Stimulated activated naive B cell treated with anti-CD40 and anti-IgM and Interleukin-4, amounts not matched to agents 10 μg/mL and 1 μg/mL and 100 μg/mL, for 72 hours (primary cell): ENCODE results near the gene TXNDC11.

Experiments
- ATAC-seq, 2 donors: fragments of 150-1000 bp; cut with Tn5 transposase; replicated peaks; 2 replicates each; pipeline ENCODE4 v1.10.0; 2021; ENCODE audit warnings: moderate library complexity in 1 of 2
- DNase-seq: peaks from one replicate; pipeline ENCODE4 v3.0.0; 2021
- H3K27ac Mint-ChIP-seq: one replicate; pipeline ENCODE4 v1.8.0; 2022; ENCODE audit warnings: mild to moderate bottlenecking, mixed read lengths
- H3K27me3 Mint-ChIP-seq, 2 donors: one replicate each; pipeline ENCODE4 v1.8.0; 2022; ENCODE audit warnings: mixed read lengths in 2 of 2
- H3K36me3 Mint-ChIP-seq, 2 donors: one replicate each; pipeline ENCODE4 v1.8.0; 2022; ENCODE audit warnings: mixed read lengths in 2 of 2, mild to moderate bottlenecking in 1 of 2
- H3K4me1 Mint-ChIP-seq, 2 donors: one replicate each; pipeline ENCODE4 v1.8.0; 2022; ENCODE audit warnings: mixed read lengths in 2 of 2, mild to moderate bottlenecking in 1 of 2
- H3K4me3 Mint-ChIP-seq, 2 donors: one replicate each; pipeline ENCODE4 v1.8.0; 2022; ENCODE audit warnings: mild to moderate bottlenecking in 2 of 2, mixed read lengths in 2 of 2, moderate library complexity in 1 of 2
- H3K9me3 Mint-ChIP-seq, 2 donors: one replicate each; pipeline ENCODE4 v1.8.0; 2022; ENCODE audit warnings: mixed read lengths in 2 of 2, mild to moderate bottlenecking in 1 of 2

The TXNDC11 gene

DNA sequence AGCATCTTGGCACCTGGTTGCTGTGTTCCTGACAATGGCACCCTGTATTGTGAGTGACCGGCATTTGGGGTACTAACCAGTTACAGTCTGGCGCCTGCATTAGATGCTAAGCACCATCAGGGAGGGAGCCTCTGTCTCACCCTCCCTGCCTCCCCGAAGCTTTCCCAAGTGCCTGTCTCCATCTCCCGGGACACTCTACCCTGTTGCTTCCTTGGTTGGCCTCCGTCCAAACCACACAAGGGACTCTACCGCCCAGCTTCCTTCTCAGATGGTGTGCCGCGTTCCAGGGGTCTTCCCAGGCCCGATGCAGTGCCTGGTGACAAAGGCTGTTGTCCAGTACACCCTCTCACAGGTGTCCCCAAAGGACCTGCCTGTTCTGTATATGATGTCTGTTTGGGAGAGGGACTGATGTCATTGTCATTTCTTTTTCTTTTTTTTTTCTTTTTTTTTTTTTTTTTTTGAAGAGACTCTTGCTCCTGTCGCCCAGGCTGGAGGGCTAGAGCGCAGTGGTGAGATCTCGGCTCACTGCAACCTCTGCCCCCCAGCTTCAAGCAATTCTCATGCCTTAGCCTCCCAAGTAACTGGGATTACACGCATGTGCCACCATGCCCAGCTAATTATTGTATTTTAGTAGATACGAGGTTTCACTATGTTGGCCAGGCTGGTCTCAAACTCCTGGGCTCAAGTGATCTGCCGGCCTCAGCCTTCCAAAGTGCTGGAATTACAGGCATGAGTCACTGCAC lies 67.7 kb downstream of the TXNDC11 start:
- Mint-ChIP-seq H3K27ac (peak overlapping the region; percentile 85), H3K36me3 (peaks cover 34 to 56% of the 10 kb centered on the region in 2 donors), H3K27me3 (no peaks in the 10 kb centered on the region), H3K9me3 (no peaks in the 10 kb centered on the region), H3K4me3 (no peak overlapping the region), H3K4me1 (peaks cover 85 to 97% of the 10 kb centered on the region in 2 donors)
- ATAC-seq (no peak), DNase-seq (no peak)

DNA sequence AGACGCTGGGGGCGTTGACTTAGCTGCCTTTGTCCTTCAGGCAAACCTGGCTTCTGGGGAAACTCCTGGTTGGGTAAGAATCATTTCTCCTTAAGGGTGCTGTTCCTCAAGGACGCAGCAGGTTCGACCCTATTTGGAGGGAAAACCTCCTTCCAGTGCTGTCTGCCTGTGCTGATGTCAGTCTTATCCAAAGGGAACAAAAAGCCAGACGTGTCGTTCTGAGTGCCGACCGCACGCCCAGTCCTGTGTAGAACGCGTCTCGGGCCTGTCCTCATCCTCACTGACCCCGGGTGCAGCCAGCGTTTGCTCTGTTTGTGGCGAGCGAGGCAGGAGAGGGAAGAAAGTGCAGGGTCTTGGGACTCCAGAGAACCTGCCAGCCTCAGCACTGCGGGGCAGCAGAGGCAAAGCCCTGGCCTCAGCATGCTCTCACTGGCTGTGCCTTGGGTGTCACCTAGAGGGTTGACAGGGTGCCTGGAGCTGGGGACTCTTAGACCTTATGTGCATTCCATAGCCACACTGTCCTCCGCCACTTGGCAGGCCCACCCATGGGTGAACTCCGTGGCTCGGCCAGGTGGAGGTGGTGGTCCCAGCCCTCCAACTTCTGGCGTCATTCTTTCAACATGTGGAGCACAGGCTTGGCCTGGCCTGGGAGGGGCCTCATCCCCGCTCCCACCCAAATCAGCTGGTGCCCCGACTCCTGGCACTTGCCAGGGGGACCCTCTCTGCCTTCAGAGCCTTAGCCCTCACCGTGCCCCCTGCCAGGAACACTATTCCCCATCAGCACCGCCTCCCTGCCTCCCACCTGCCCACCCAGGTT lies 68.4 kb downstream of the TXNDC11 start:
- Mint-ChIP-seq H3K27me3 (no peaks in the 10 kb centered on the region), H3K4me1 (peaks cover 83 to 97% of the 10 kb centered on the region in 2 donors), H3K27ac (peak overlapping the region; percentile 85), H3K9me3 (no peaks in the 10 kb centered on the region), H3K36me3 (peaks cover 28 to 49% of the 10 kb centered on the region in 2 donors), H3K4me3 (no peak overlapping the region)
- DNase-seq, result no peak
- ATAC-seq, result no peak

DNA sequence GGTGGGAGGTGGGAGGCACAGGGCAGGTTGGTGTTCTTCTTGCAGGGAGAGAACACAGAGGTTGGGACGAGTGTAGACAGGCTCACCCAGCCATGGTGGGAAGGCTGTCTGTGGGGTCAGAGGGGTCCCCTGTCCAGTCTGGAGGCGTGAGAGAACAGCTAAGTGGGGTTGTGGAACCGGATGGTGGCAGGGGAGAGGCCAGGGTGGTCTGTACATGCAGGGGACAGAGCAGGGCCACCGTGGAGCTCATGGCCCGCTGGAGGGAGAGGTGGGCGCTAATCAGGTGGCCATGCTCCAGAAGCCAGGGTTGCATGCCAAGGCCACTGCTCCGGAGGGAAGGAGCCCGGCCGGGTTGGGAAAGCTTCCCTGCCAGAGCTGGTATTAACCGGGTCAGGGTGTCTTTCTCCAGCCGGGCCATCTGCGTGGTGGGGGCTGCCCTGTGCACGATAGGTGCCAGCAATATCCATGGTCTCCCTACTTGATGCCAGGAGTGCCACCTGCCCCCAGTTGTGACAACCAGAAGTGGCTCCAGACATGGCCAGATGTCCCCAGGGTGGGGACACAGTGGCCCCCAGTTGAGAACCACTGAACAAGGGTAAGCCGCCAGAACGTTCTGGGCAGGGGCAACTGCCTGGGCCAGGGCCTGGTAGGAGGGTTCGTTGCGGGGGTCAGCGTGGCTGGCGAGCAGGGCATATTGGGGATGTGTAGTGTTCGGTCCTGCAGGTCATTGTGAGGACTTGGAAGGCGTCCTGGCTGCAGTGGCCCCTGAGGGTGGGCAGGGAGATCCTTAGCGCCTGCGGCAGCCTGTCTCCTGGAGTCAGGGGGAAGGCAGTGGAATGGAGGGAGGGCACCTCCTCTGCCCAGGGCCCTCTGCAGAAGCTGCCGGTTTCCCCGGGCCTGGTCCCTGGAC lies 69.3 kb downstream of the TXNDC11 start:
- DNase-seq (no peak), ATAC-seq (no peak)
- Mint-ChIP-seq H3K9me3 (no peaks in the 10 kb centered on the region), H3K27ac (peak overlapping the region; percentile 96), H3K4me1 (peaks cover 76 to 90% of the 10 kb centered on the region in 2 donors), H3K27me3 (no peaks in the 10 kb centered on the region), H3K4me3 (peak overlapping the region; percentile 78 to 79), H3K36me3 (peaks cover 25 to 42% of the 10 kb centered on the region in 2 donors)

DNA sequence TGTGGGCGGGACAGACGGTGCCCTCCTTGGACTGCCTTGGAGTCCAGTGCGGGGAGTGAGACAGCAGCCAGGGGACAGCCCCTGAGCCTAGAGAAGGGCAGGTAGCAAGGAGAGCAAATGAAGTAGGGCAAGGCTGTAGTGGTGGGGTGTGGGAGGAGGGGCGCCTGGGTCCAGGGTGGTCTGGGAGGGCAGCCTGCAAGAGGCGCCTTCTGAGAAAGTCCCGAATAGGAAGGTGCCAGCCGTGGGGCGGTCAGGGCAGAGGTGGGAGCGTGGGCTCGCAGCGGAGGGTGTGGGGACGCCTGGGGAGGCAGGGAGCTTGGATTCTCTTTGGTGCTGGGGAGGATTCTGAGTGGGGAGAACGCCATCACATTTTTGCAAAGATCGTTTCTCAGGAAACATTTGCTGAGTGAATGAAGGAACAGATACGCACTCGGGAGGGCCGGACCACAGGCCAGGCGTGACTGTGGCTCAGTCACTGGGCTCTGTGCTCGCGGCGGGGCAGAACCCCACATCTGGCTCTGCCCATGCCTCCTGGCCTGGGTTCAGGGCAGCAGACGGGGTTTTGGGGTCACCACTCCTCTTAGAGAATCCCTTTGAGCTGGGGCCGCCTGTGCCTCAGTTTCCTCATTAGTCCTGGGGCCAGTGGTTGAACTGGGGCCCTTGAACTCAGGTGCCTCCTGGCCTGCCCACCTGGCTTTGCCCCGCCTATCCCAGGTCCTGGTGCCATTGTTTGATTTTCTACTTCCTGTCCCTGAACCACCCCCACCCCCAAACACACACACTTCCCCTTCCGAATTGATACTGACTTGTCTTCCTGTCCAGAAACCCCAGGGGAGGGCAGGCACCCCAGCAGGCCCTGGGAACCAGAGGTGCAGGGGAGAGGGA lies 70.2 kb downstream of the TXNDC11 start:
- Mint-ChIP-seq H3K27ac (peak overlapping the region; percentile 96), H3K36me3 (peaks cover 18 to 33% of the 10 kb centered on the region in 2 donors), H3K4me1 (peaks cover 67 to 82% of the 10 kb centered on the region in 2 donors), H3K4me3 (peak overlapping the region; percentile 78 to 79), H3K27me3 (no peaks in the 10 kb centered on the region), H3K9me3 (no peaks in the 10 kb centered on the region)
- peak; percentile 52 for DNase-seq
- peak; percentile 42 to 60 for ATAC-seq

DNA sequence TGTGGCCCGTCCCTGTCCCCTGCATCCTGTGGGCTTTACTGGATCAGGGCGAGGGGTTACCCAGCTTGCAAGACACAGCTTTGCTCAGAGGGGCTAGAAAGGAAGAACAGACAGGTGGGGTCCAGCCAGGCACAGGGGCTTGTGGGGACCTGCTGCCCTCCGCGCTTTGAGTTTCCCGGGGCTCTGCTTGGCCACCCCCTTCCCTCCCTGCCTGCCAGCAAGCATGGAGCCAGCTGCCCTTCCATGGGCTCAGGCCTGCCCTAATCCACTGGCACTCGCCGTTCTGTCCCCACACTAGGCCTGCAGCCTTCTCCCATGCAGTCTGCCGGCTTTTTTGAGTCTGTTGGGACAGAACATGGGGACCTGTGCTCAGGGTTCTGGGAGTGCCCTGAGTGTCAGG lies 71.0 kb downstream of the TXNDC11 start:
- no peaks in the 10 kb centered on the region for H3K9me3 Mint-ChIP-seq
- H3K4me1 Mint-ChIP-seq, result peaks cover 62 to 79% of the 10 kb centered on the region in 2 donors
- H3K36me3 Mint-ChIP-seq, result peaks cover 13 to 25% of the 10 kb centered on the region in 2 donors
- peak overlapping the region; percentile 78 to 79 for H3K4me3 Mint-ChIP-seq
- peak overlapping the region; percentile 96 for H3K27ac Mint-ChIP-seq
- DNase-seq (no peak), ATAC-seq (no peak)
- no peaks in the 10 kb centered on the region for H3K27me3 Mint-ChIP-seq

DNA sequence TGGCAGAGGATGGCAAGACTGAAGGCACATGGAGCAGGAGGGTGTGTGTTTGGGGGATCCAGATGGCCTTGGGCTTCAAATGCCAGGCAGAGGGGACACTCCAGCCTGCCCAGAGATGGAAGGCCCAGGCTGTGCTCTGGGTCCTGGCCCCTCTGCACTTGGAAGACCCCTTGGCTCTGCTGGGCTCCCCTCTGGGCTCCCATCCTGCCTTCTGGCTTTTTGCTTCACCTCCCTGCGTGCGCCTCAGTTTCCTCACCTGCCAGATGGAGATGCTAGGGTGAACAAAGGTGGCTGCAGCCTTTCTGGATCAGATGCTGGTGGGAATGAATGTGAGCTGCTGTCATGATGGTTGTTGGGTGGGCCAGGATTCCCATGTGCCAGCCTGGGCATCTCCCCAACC lies 71.4 kb downstream of the TXNDC11 start:
- Mint-ChIP-seq H3K4me3 (peak overlapping the region; percentile 78 to 83), H3K4me1 (peaks cover 61 to 79% of the 10 kb centered on the region in 2 donors)

DNA sequence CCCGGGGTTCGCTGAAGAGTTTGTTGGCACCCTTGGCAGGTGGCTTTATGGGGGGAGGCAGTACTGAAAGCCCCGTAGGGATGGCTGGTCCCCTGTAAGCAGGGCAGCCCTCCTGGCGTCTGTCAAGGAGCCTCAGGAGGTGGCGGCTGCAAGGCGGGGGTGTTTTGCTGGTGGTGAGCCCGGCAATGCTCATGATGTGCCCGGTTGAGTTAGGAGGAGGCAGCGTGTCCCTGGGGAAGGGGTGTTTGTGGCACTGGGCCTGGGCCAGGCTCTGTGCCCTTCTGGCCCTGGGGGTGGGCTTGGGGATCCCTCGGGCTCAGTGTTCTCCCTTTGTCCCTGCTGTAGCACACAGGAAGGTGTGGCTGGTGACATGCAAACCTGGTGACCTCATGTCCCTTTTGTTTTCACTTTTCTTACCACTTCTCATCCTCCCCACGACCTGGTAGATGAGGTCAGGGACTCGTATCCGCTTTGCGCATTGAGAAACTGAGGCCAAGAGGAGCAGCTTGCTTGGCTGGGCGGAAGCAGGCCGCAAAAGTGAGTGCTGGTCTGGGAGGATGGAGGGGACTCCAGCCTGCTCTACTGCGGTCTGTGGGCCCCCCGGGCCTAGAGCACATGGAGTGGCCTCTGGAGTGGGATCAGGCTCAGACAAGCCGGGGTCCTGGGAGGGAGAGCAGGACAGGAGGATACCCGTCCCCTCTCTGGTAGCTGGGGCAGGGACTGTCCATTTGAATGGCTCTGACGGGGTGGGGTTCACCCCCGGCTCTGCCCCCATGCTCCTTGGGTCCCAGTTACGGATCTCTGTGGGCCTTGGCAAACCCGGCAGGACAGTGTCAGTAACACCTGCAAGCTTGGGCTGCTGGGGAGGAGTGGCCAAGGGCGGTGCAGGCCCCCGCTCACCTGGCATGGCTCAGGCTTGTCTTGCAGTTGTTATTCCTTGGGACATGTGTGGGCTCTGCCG lies 72.2 kb downstream of the TXNDC11 start:
- Mint-ChIP-seq H3K36me3 (peaks cover 8 to 16% of the 10 kb centered on the region in 2 donors), H3K27me3 (no peaks in the 10 kb centered on the region), H3K27ac (peak overlapping the region; percentile 91), H3K4me3 (peak overlapping the region; percentile 78 to 83), H3K4me1 (peaks cover 61 to 79% of the 10 kb centered on the region in 2 donors), H3K9me3 (no peaks in the 10 kb centered on the region)
- DNase-seq, result peak; percentile 56
- ATAC-seq, result peak; percentile 31 to 41

More for the DNA sequence above, 71.4 kb downstream of the TXNDC11 start:
- H3K36me3 Mint-ChIP-seq, result peaks cover 11 to 22% of the 10 kb centered on the region in 2 donors
- ATAC-seq, result no peak
- H3K27ac Mint-ChIP-seq, result peak overlapping the region; percentile 96
- H3K27me3 Mint-ChIP-seq, result no peaks in the 10 kb centered on the region
- no peak for DNase-seq
- no peaks in the 10 kb centered on the region for H3K9me3 Mint-ChIP-seq

DNA sequence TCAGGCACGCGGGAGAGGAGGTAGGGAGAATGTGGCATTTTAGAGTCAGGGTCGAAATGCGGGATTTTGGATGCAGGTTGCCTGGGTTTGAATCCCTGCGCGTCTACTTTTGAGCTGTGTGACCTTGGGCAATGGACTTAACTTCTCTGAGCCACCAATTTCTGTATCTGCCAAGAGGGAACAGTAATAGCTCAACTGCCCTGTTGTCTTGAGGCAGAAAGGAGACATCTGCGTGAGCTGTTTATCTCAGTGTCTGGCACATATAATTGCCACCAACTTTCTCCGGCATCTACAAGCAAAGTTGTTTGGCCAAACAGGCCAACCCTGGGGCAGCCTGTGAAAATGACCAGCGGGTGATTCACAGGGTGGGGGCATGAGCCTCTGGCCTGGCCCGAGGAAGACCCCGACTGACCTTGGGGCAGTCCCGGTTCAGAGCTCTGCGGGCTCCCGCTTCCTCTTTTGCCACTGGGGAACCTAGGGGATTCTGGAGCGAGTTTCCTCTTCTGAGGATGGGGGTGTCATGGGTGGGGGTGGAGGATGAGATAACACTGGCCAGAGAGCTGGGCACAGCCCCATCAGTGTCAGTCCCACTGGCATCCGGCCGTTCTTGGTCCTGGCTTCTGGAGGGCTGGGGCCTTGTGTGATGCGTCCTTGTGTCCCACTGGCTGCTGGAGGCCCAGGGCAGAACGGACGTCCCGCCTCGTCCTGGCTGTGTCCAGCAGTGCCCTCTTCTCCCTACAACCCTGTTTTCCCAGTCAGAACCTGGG lies 73.1 kb downstream of the TXNDC11 start:
- peak; percentile 44 to 52 for ATAC-seq

DNA sequence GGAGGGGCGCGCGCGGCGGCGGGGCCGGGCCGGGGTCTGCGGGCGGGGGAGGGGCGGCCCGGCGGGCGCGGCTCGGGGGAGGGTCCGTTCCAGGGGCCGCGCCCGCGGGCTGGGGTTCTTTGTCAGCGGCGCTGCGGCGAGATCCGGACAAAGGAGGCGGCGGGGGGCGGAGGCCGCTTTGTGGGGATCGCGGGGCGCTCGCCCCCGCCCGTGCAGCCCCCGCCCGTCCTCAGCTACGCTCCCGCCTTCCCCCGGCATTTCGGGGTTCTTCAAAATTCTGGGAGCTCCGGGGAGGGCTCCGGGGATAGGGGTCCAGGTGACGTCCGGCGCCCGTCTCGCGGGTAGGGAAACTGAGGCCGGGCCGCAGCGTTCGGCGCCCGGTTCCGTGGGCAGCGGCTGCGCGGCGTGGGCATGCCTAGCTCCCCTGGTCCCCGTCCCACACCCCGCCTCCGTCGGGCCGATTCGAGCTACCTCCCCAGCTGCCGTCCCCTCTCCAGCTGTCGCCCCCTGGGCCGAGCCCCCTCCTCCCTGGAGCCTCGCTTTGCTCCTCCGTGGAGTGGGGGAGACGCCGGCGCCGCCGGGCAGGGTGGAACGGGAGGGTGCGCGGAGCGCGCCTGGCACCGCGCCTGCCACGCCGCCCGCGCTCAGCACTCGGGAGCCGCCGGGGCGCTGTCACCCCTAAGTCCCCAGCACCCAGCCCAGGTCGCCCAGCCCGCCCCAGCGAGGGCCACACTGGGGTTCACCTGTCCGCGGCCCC lies 73.9 kb downstream of the TXNDC11 start:
- Mint-ChIP-seq H3K4me3 (peak overlapping the region; percentile 78 to 83), H3K27me3 (no peaks in the 10 kb centered on the region), H3K4me1 (peaks cover 66 to 79% of the 10 kb centered on the region in 2 donors), H3K9me3 (no peaks in the 10 kb centered on the region), H3K27ac (no peak overlapping the region), H3K36me3 (peaks cover 2 to 10% of the 10 kb centered on the region in 2 donors)
- ATAC-seq, result peak in 1 of 2 donors; percentile 2
- DNase-seq, result no peak

More for the DNA sequence above, 73.1 kb downstream of the TXNDC11 start:
- H3K4me1 Mint-ChIP-seq, result peaks cover 64 to 79% of the 10 kb centered on the region in 2 donors
- no peaks in the 10 kb centered on the region for H3K27me3 Mint-ChIP-seq
- peak overlapping the region; percentile 78 to 83 for H3K4me3 Mint-ChIP-seq
- no peaks in the 10 kb centered on the region for H3K9me3 Mint-ChIP-seq
- H3K36me3 Mint-ChIP-seq, result peaks cover 5 to 10% of the 10 kb centered on the region in 2 donors
- peak overlapping the region; percentile 91 for H3K27ac Mint-ChIP-seq
- peak; percentile 75 for DNase-seq

DNA sequence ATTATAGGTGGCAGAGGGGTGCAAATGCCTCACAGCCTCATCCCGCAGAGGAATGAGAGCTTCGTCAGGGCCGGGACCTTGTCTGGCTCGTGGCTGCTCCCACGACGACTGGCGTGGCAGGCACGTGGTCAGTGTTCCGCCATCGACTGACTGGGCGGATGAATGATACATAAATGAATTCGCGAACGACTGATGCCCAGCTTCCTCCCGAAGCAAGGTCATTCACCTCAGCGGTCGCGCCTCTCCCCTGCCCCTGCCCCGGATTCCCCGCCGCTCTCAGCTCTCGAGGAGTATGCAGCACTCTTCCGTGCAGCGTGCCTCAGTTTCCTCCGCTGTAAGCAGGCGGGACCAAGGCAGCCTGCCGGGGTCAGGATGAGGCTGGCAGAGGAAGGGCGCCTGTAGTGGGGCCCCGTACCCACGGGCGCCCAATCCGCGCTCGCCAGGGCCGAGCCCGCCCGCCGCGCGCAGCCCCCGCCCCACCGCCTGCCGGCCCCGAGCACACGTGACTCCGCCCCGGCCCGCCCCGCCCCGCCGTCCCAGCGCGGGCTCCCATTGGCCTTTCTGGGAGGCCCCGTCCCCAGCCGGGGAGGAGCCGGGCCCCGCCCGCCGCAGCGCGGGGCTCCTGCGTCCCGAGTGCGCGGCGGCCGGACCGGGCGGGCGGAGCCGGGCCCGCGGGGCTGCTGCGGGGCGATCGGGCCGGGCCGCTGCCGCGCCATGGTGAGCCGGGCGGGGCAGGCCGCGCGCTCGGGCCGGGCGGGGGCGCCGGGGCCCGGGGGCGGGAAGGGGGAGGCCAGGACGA lies 74.6 kb downstream of the TXNDC11 start, which contains the start of gene SNN:
SNN (plus strand) TSS at position 632 of the 799 bp plus-strand sequence. CDS start 7,605 bp downstream, outside the sequence.
- no peaks in the 10 kb centered on the region for H3K27me3 Mint-ChIP-seq
- DNase-seq (peak; percentile 79), ATAC-seq (peak; percentile 62 to 71)
- H3K36me3 Mint-ChIP-seq, result peaks cover 2 to 8% of the 10 kb centered on the region in 2 donors
- peaks cover 61 to 72% of the 10 kb centered on the region in 2 donors for H3K4me1 Mint-ChIP-seq
- no peaks in the 10 kb centered on the region for H3K9me3 Mint-ChIP-seq
- peak within 1 kb of the TSS; percentile 78 to 83 for H3K4me3 Mint-ChIP-seq
- peak within 1 kb of the TSS; percentile 91 for H3K27ac Mint-ChIP-seq
